GM23248 (cell line): Measurements from ENCODE around the gene STAM. TPM values are rescaled to one million over a fixed set of nuclear protein-coding genes. Genes with fewer than 3 reads are reported as not detected.

Source experiments
- DNase-seq: peaks from one replicate; pipeline ENCODE4 v3.0.0-alpha.2; 2015
- H2AFZ ChIP-seq: fragments of 200-600 bp; sonication (generic); 2 replicates; pipeline ENCODE4 v1.6.1; 2016; ENCODE audit warnings: antibody characterized with exemption
- H3F3A ChIP-seq: fragments of 200-600 bp; sonication (generic); 2 replicates; pipeline ENCODE4 v1.6.1; 2016; ENCODE audit warnings: mild to moderate bottlenecking, antibody characterized with exemption, mixed run types; ENCODE audit not compliant: insufficient read depth
- H3K27ac ChIP-seq: fragments of 200-600 bp; sonication (generic); 2 replicates; pipeline ENCODE4 v1.5.1; 2016; ENCODE audit warnings: mild to moderate bottlenecking
- H3K27me3 ChIP-seq: fragments of 200-600 bp; sonication (generic); replicated peaks from 2 replicates; pipeline ENCODE4 v1.6.1; 2016; ENCODE audit warnings: mild to moderate bottlenecking; ENCODE audit not compliant: insufficient read depth
- H3K36me3 ChIP-seq: fragments of 200-600 bp; sonication (generic); 2 replicates; pipeline ENCODE4 v1.6.1; 2016; ENCODE audit warnings: low read depth, mild to moderate bottlenecking
- H3K4me1 ChIP-seq: fragments of 200-600 bp; sonication (generic); 2 replicates; pipeline ENCODE4 v1.6.1; 2016; ENCODE audit warnings: mild to moderate bottlenecking; ENCODE audit not compliant: insufficient read depth
- H3K4me2 ChIP-seq: fragments of 200-600 bp; sonication (generic); one replicate; pipeline ENCODE4 v1.6.1; 2016; ENCODE audit warnings: mild to moderate bottlenecking; ENCODE audit not compliant: unreplicated experiment
- H3K4me3 ChIP-seq: fragments of 200-600 bp; sonication (generic); 2 replicates; pipeline ENCODE4 v1.5.1; 2016; ENCODE audit warnings: mild to moderate bottlenecking
- H3K79me2 ChIP-seq: fragments of 200-600 bp; sonication (generic); 2 replicates; pipeline ENCODE4 v1.6.1; 2016; ENCODE audit warnings: mild to moderate bottlenecking; ENCODE audit not compliant: insufficient read depth
- H3K9ac ChIP-seq: fragments of 200-600 bp; sonication (generic); 2 replicates; pipeline ENCODE4 v1.6.1; 2016; ENCODE audit warnings: mild to moderate bottlenecking
- H3K9me2 ChIP-seq: fragments of 200-600 bp; sonication (generic); 2 replicates; pipeline ENCODE4 v1.6.1; 2016; ENCODE audit warnings: mixed run types, mild to moderate bottlenecking, moderate library complexity; ENCODE audit not compliant: insufficient read depth
- H3K9me3 ChIP-seq: fragments of 200-600 bp; sonication (generic); one replicate; pipeline ENCODE4 v1.6.1; 2017; ENCODE audit warnings: low read depth
- H4K20me1 ChIP-seq: fragments of 200-600 bp; sonication (generic); 2 replicates; pipeline ENCODE4 v1.6.0; 2016; ENCODE audit not compliant: insufficient read depth
- EZH2 ChIP-seq: fragments of 200-600 bp; sonication (generic); IDR thresholded peaks from 2 replicates; pipeline ENCODE4 v1.6.1; 2018; ENCODE audit warnings: antibody characterized with exemption, mild to moderate bottlenecking; ENCODE audit not compliant: insufficient read depth, poor library complexity, severe bottlenecking
- EZH2phosphoT487 ChIP-seq: fragments of 200-600 bp; sonication (generic); IDR thresholded peaks from 2 replicates; pipeline ENCODE4 v1.6.1; 2018; ENCODE audit warnings: antibody characterized with exemption, moderate library complexity, mild to moderate bottlenecking, low read depth; ENCODE audit not compliant: insufficient read depth
- WGBS, 2 experiments: methylation state at CpG; one replicate each; pipeline ENCODE4 v1.1.6; 2015 to 2017; ENCODE audit warnings: low lambda C conversion rate in 2 of 2, low coverage in 1 of 2; ENCODE audit errors: missing lambda C conversion rate in 2 of 2; 5-methylcytosine and 5-hydroxymethylcytosine counted together
- in situ Hi-C: fragments of 300-500 bp; cut with MboI; formaldehyde crosslinking; loops from 2 replicates; pipeline ENCODE4 v1.15.0; 2020
- polyA plus RNA-seq: library from polyadenylated mRNA; unstranded; fragments of >200 nt; fragmentation: Nextera tagmentation; extraction: Ambion mirVana; gene quantifications from 2 replicates; pipeline ENCODE4 v1.2.1, GENCODE V29; 2016
- total RNA-seq: library from RNA; depleted of rRNA; stranded (reverse); fragments of >200 nt; shearing (Covaris generic); gene quantifications from 2 replicates; pipeline ENCODE4 v1.2.3, GENCODE V29; 2014

STAM gene
- total and polyA plus RNA-seq, 2 experiments from 2014 or later: 25.2 to 29.2 TPM

DNA sequence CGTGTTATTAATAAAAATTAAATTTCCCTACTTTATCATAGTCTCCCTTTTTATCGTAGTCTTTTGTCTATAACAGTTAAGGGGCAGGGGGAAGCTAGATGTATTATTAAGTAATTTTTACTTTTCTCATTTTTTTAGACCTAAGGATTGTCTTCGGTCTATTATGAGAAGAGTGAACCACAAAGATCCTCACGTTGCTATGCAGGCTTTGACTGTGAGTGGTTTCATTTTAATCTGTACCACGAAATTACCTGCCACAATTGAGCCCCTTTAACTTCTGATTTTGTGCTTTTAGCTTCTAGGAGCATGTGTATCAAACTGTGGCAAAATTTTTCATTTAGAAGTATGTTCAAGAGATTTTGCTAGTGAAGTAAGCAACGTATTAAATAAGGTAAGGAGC is 40.6 kb downstream of the STAM start:
- Histone ChIP-seq H3K27ac (no peak overlapping the region), H3F3A (no peaks in the 10 kb centered on the region), H4K20me1 (no peaks in the 10 kb centered on the region)

DNA sequence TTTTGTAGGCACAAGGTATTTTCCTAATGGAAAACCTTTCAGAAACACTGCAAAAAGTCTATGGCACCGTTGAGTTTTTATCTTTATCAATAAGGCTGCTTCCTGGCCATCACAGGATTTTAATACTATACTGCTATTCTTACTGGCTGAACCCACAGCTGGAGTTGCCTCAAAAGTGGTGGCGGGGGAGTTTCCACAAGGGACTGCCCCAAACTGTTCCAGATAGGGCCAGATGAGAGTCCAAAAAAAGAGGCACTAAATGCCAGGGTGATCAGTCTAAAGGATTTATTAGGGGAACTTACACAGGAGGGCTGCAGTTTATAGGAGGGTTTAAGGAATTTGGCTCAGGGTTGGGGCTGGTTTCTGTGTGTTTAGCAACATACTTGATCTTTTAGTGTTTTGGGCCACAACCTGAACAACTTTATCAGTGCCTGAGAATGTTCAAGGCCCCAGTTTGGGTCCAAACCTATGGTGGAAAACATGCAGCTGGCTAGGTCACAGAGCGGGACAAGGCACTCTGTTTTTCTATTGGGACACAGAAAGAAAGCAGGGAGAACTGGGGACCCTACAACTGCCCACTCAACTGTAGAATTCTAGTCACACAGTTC is 41.4 kb downstream of the STAM start:
- Histone ChIP-seq H4K20me1 (no peaks in the 10 kb centered on the region), H3K9me3 (no peaks in the 10 kb centered on the region), H3K27ac (no peak overlapping the region), H3K9me2 (no peaks in the 10 kb centered on the region), H3F3A (no peaks in the 10 kb centered on the region), H3K4me3 (no peak overlapping the region), H3K27me3 (no peaks in the 10 kb centered on the region), H3K4me1 (peaks cover 4% of the 10 kb centered on the region; the same call in 1 of the 2 replicates), H3K36me3 (peaks cover 21% of the 10 kb centered on the region; the same call in 1 of the 2 replicates), H3K9ac (no peak overlapping the region), H3K4me2 (no peak overlapping the region), H2AFZ (no peak overlapping the region), H3K79me2 (peaks cover 100% of the 10 kb centered on the region)
- in situ Hi-C loops: no loop called here
- DNase-seq: no peak
- 96 to 99% methylated on average over 3 of the region's 3 CpGs for WGBS, 2 experiments
- TF ChIP-seq EZH2 (no peak), EZH2phosphoT487 (no peak)

More for the DNA sequence above, 40.6 kb downstream of the STAM start:
- no peaks in the 10 kb centered on the region for H3K9me2 ChIP-seq
- H2AFZ ChIP-seq: no peak overlapping the region
- H3K9ac ChIP-seq: no peak overlapping the region
- DNase-seq: no peak
- H3K4me1 ChIP-seq: peaks cover 4% of the 10 kb centered on the region; the same call in 1 of the 2 replicates
- no peak for TF ChIP-seq EZH2
- no peak for TF ChIP-seq EZH2phosphoT487
- no peaks in the 10 kb centered on the region for H3K27me3 ChIP-seq
- H3K4me3 ChIP-seq: no peak overlapping the region
- in situ Hi-C loops: no loop called here
- 72 to 78% methylated on average over 6 of the region's 6 CpGs for whole genome bisulfite sequencing, 2 experiments
- peaks cover 100% of the 10 kb centered on the region for H3K79me2 ChIP-seq
- no peaks in the 10 kb centered on the region for H3K9me3 ChIP-seq
- peaks cover 16% of the 10 kb centered on the region; the same call in 1 of the 2 replicates for H3K36me3 ChIP-seq
- H3K4me2 ChIP-seq: no peak overlapping the region

DNA sequence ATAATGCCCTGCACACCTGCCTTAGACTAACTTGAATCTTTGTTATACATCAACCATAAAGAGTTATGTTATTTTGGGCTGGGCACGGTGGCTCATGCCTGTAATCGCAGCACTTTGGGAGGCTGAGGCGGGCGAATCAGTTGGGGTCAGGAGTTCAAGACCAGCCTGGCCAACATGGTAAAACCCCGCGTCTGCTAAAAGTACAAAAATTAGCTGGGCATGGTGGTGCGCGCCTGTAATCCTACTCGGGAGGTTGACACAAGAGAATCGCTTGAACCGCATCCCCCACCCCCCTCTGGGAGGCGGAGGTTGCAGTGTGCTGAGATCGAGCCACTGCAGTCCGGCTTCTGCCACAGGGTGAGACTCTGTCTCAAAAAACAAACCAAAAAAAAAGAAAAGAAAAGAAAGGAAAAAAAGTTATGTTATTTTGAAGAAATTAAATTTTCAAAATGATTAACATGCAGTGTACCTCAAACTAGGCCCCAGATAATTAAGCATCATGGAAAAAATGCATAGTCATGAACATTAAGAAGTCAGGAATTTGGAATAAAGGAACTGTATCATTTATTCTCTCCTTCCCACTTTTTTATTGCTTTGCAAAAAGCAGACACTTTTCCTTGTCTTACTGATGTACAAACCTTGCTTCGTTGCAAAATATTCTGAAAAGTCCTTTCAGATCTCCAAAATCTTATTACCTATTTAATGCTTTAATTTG is 43.3 kb downstream of the STAM start:
- Histone ChIP-seq H2AFZ (no peak overlapping the region), H3K4me3 (no peak overlapping the region), H3K4me1 (peaks cover 4% of the 10 kb centered on the region; the same call in 1 of the 2 replicates), H3K27me3 (no peaks in the 10 kb centered on the region), H4K20me1 (no peaks in the 10 kb centered on the region), H3K79me2 (peaks cover 100% of the 10 kb centered on the region), H3K4me2 (no peak overlapping the region), H3K27ac (no peak overlapping the region), H3K36me3 (peaks cover 24% of the 10 kb centered on the region), H3F3A (no peaks in the 10 kb centered on the region), H3K9me2 (no peaks in the 10 kb centered on the region), H3K9me3 (no peaks in the 10 kb centered on the region), H3K9ac (no peak overlapping the region)
- 90 to 91% methylated on average over 13 to 15 of the region's 15 CpGs for WGBS, 2 experiments
- peak; percentile 35 for DNase-seq
- TF ChIP-seq EZH2 (no peak), EZH2phosphoT487 (no peak)
- in situ Hi-C loops: no loop called here

DNA sequence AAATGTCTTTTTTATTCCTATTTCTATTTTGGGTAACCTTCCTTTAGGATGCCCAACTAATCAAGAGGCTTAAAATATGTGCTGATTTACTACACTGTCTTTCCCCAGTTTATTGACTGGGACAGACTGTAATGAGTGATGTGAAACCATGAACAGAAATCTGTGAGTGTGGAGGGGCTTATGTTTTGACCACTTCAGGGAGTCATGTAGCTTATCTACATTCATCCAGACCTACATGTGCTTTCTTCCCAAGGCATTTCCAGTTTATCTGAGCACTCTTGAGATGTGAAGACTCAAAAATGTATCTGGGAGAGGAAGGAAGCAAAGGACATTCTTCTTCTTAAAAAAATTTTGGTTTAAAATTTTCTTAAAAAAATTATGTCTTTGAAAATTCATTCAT is 45.2 kb downstream of the STAM start:
- Histone ChIP-seq H3K9ac (no peak overlapping the region), H3K9me3 (no peaks in the 10 kb centered on the region), H3K4me3 (no peak overlapping the region), H3K4me2 (no peak overlapping the region), H4K20me1 (no peaks in the 10 kb centered on the region), H3K27me3 (no peaks in the 10 kb centered on the region), H3F3A (no peaks in the 10 kb centered on the region), H3K79me2 (peaks cover 99% of the 10 kb centered on the region), H3K36me3 (peaks cover 24% of the 10 kb centered on the region), H3K4me1 (peaks cover 4% of the 10 kb centered on the region; the same call in 1 of the 2 replicates), H3K9me2 (no peaks in the 10 kb centered on the region), H2AFZ (no peak overlapping the region), H3K27ac (no peak overlapping the region)
- TF ChIP-seq EZH2phosphoT487 (no peak), EZH2 (no peak)
- no peak for DNase-seq
- in situ Hi-C loops: no loop called here
